Hepatocyte (in vitro differentiated cells): ENCODE data around the gene GMDS.

ENCODE experiments used
- EZH2 ChIP-seq: fragments of 200-600 bp; sonication (generic); IDR thresholded peaks from 2 replicates; pipeline ENCODE4 v1.6.1; 2016; ENCODE audit warnings: antibody characterized with exemption, mild to moderate bottlenecking, borderline replicate concordance
- EZH2phosphoT487 ChIP-seq: fragments of 200-600 bp; sonication (generic); IDR thresholded peaks from one replicate; pipeline ENCODE4 v1.6.1; 2018; ENCODE audit warnings: antibody characterized with exemption, mild to moderate bottlenecking, low read depth, moderate library complexity; ENCODE audit not compliant: unreplicated experiment, severe bottlenecking
- TF ChIP-seq, protein P1 (sequence below): fragments of 200-600 bp; sonication (generic); IDR thresholded peaks from 2 replicates; pipeline ENCODE4 v1.5.1; 2016; ENCODE audit warnings: antibody characterized with exemption, mild to moderate bottlenecking; ENCODE audit not compliant: poor library complexity

GRCh38 chr6:1940381-1940780 is 305.0 kb downstream of the GMDS start:
- TF ChIP-seq, protein P1, sequence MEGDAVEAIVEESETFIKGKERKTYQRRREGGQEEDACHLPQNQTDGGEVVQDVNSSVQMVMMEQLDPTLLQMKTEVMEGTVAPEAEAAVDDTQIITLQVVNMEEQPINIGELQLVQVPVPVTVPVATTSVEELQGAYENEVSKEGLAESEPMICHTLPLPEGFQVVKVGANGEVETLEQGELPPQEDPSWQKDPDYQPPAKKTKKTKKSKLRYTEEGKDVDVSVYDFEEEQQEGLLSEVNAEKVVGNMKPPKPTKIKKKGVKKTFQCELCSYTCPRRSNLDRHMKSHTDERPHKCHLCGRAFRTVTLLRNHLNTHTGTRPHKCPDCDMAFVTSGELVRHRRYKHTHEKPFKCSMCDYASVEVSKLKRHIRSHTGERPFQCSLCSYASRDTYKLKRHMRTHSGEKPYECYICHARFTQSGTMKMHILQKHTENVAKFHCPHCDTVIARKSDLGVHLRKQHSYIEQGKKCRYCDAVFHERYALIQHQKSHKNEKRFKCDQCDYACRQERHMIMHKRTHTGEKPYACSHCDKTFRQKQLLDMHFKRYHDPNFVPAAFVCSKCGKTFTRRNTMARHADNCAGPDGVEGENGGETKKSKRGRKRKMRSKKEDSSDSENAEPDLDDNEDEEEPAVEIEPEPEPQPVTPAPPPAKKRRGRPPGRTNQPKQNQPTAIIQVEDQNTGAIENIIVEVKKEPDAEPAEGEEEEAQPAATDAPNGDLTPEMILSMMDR: no peak
- no peak for TF ChIP-seq EZH2
- TF ChIP-seq EZH2phosphoT487: no peak
